ENCODE measurements around the gene HOXC6. TPM values are rescaled to one million over a fixed set of nuclear protein-coding genes. Genes with fewer than 3 reads are reported as not detected.

HOXC6 gene
- total RNA-seq, 1 donor from 2014 or later: not detected

GRCh38 chr12:53997204-53998109 is 30.8 kb upstream of the HOXC6 start:
- no peak for DNase-seq (ENCODE audit: low spot score)
- Histone ChIP-seq H3K4me3 (no peak overlapping the region), H3K9me3 (ENCODE audit: low read depth) (no peaks in the 10 kb centered on the region), H3K27ac (no peak overlapping the region), H3K4me1 (no peaks in the 10 kb centered on the region), H3K79me2 (ENCODE audit: low read depth) (no peaks in the 10 kb centered on the region), H3K9ac (no peak overlapping the region), H3K4me2 (no peak overlapping the region), H3K36me3 (no peaks in the 10 kb centered on the region), H3K27me3 (peaks cover 100% of the 10 kb centered on the region), H4K20me1 (ENCODE audit: low read depth) (peaks cover 95% of the 10 kb centered on the region), H2AFZ (replicated peaks) (no peak overlapping the region), H3F3A (ENCODE audit: low read depth) (no peaks in the 10 kb centered on the region)
- H3K9me3 Mint-ChIP-seq: peaks cover 5% of the 10 kb centered on the region
- no peak overlapping the region for H3K4me3 Mint-ChIP-seq
- peaks cover 98% of the 10 kb centered on the region for H3K27me3 Mint-ChIP-seq (ENCODE audit: insufficient read depth, low read depth)
- no peaks in the 10 kb centered on the region for H3K36me3 Mint-ChIP-seq
- H3K4me1 Mint-ChIP-seq: peaks cover 2% of the 10 kb centered on the region
- H3K27ac Mint-ChIP-seq: no peak overlapping the region
- peak; percentile 90 for TF ChIP-seq EZH2 (IDR thresholded peaks at IDR 0.05)
- TF ChIP-seq CTCF (IDR thresholded peaks at IDR 0.05): no peak
- peak; percentile 95 for TF ChIP-seq EZH2phosphoT487 (IDR thresholded peaks at IDR 0.05)

GRCh38 chr12:53998110-53998899 is 29.9 kb upstream of the HOXC6 start:
- Histone ChIP-seq H3K27me3 (peaks cover 100% of the 10 kb centered on the region), H3K9me3 (ENCODE audit: low read depth) (no peaks in the 10 kb centered on the region), H3K79me2 (ENCODE audit: low read depth) (no peaks in the 10 kb centered on the region), H3K9ac (no peak overlapping the region), H3K4me1 (no peaks in the 10 kb centered on the region), H3F3A (ENCODE audit: low read depth) (no peaks in the 10 kb centered on the region), H3K27ac (no peak overlapping the region), H3K36me3 (no peaks in the 10 kb centered on the region), H2AFZ (replicated peaks) (no peak overlapping the region), H4K20me1 (ENCODE audit: low read depth) (peaks cover 95% of the 10 kb centered on the region), H3K4me3 (no peak overlapping the region), H3K4me2 (no peak overlapping the region)
- H3K4me3 Mint-ChIP-seq: no peak overlapping the region
- no peak overlapping the region for H3K27ac Mint-ChIP-seq
- no peak for TF ChIP-seq CTCF (IDR thresholded peaks at IDR 0.05)
- TF ChIP-seq EZH2phosphoT487 (IDR thresholded peaks at IDR 0.05): no peak
- TF ChIP-seq EZH2 (IDR thresholded peaks at IDR 0.05): no peak
- H3K4me1 Mint-ChIP-seq: peaks cover 2% of the 10 kb centered on the region
- peaks cover 5% of the 10 kb centered on the region for H3K9me3 Mint-ChIP-seq
- peaks cover 98% of the 10 kb centered on the region for H3K27me3 Mint-ChIP-seq (ENCODE audit: insufficient read depth, low read depth)
- DNase-seq (ENCODE audit: low spot score): no peak
- H3K36me3 Mint-ChIP-seq: no peaks in the 10 kb centered on the region

GRCh38 chr12:53998900-53999236 is 29.4 kb upstream of the HOXC6 start:
- H3K27me3 ChIP-seq: peaks cover 100% of the 10 kb centered on the region
- no peak overlapping the region for H3K27ac ChIP-seq
- H3K4me1 Mint-ChIP-seq: peaks cover 2% of the 10 kb centered on the region
- peaks cover 4% of the 10 kb centered on the region for H3K9me3 Mint-ChIP-seq
- peak; percentile 29 for TF ChIP-seq EZH2 (IDR thresholded peaks at IDR 0.05)
- TF ChIP-seq CTCF (IDR thresholded peaks at IDR 0.05): no peak
- no peaks in the 10 kb centered on the region for H3K9me3 ChIP-seq (ENCODE audit: low read depth)
- H3K4me3 Mint-ChIP-seq: no peak overlapping the region
- H3K27me3 Mint-ChIP-seq (ENCODE audit: insufficient read depth, low read depth): peaks cover 98% of the 10 kb centered on the region
- H3K36me3 ChIP-seq: no peaks in the 10 kb centered on the region
- H3K4me3 ChIP-seq: no peak overlapping the region
- H3K4me2 ChIP-seq: no peak overlapping the region
- no peaks in the 10 kb centered on the region for H3F3A ChIP-seq (ENCODE audit: low read depth)
- peaks cover 94% of the 10 kb centered on the region for H4K20me1 ChIP-seq (ENCODE audit: low read depth)
- no peak overlapping the region for H3K9ac ChIP-seq
- DNase-seq (ENCODE audit: low spot score): no peak
- no peak overlapping the region for H3K27ac Mint-ChIP-seq
- no peak overlapping the region for H2AFZ ChIP-seq (replicated peaks)
- no peaks in the 10 kb centered on the region for H3K36me3 Mint-ChIP-seq
- no peaks in the 10 kb centered on the region for H3K4me1 ChIP-seq
- no peaks in the 10 kb centered on the region for H3K79me2 ChIP-seq (ENCODE audit: low read depth)
